ENCODE measurements around the gene ERGIC1. TPM values are rescaled to one million over a fixed set of nuclear protein-coding genes. Genes with fewer than 3 reads are reported as not detected.

The ERGIC1 gene
- total RNA-seq, 1 experiment from 2014 or later = 77.0 TPM

DNA sequence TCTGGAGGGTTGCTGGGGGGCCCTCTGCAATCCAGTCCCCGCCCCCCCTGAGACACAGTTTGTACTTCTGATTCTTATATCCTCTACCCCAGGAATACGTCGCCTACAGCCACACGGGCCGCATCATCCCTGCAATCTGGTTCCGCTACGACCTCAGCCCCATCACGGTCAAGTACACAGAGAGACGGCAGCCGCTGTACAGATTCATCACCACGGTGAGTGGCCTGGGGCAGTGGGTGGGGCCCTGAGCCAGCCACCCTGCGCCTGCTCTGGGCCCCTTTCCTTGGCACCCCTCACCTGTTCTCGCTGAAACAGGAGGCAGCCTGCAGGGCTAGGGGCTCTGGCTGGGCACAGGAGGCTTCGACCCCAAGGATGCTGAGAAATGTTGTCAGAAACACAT is 101.0 kb downstream of the ERGIC1 start:
- H3K27me3 ChIP-seq (ENCODE audit: insufficient read depth, low read length) = no peaks in the 10 kb centered on the region
- no peak overlapping the region for H3K4me2 ChIP-seq (ENCODE audit: insufficient read depth, insufficient read length, low read length)
- no peak overlapping the region for H3K18ac ChIP-seq (ENCODE audit: insufficient read length, low read depth, low read length)
- H3K27ac Mint-ChIP-seq = no peak overlapping the region
- no peaks in the 10 kb centered on the region for H3K9me3 Mint-ChIP-seq
- H4K5ac ChIP-seq (ENCODE audit: insufficient read length, low read depth, low read length) = no peak overlapping the region
- H3K4me3 Mint-ChIP-seq = no peak overlapping the region
- no peak overlapping the region for H2AK5ac ChIP-seq (ENCODE audit: insufficient read length, low read length)
- H3K27me3 Mint-ChIP-seq (ENCODE audit: low read depth) = no peaks in the 10 kb centered on the region
- no CpG with 5 or more reads among the region's 14 CpGs for WGBS (ENCODE audit: extremely low coverage, insufficient read length, low lambda C conversion rate)
- no peak overlapping the region for H2BK12ac ChIP-seq (ENCODE audit: insufficient read length, low read depth, low read length)
- H3K23ac ChIP-seq (ENCODE audit: insufficient read length, low read depth, low read length) = no peak overlapping the region
- H3T11ph ChIP-seq (ENCODE audit: low read length) = no peak overlapping the region
- H3K4ac ChIP-seq (ENCODE audit: low read depth, low read length) = no peak overlapping the region
- no peak overlapping the region for H2BK5ac ChIP-seq (ENCODE audit: insufficient read length, low read length)
- H3K9me3 ChIP-seq (ENCODE audit: control insufficient read depth, low read depth, low read length) = no peaks in the 10 kb centered on the region
- no peak overlapping the region for H2BK120ac ChIP-seq (ENCODE audit: low read depth, low read length, poor library complexity, severe bottlenecking)
- no peaks in the 10 kb centered on the region for H3K79me1 ChIP-seq (ENCODE audit: insufficient read depth, low read depth, low read length, poor library complexity, severe bottlenecking)
- no peak overlapping the region for H2AFZ ChIP-seq (ENCODE audit: low read length)
- H3K79me2 ChIP-seq (ENCODE audit: insufficient read depth, low read length) = no peaks in the 10 kb centered on the region
- H4K20me1 ChIP-seq (ENCODE audit: control insufficient read depth, insufficient read depth, insufficient read length) = no peaks in the 10 kb centered on the region
- no peak overlapping the region for H3K27ac ChIP-seq (ENCODE audit: insufficient read length, low read depth, low read length)
- no peak overlapping the region for H2BK20ac ChIP-seq (ENCODE audit: low read depth, low read length, poor library complexity, severe bottlenecking)
- peaks cover 8 to 26% of the 10 kb centered on the region in 2 experiments for H3K4me1 Mint-ChIP-seq
- no peak overlapping the region for H3K9ac ChIP-seq (ENCODE audit: extremely low read depth, insufficient read length, low read length)
- H3K36me3 Mint-ChIP-seq (ENCODE audit: insufficient read depth in 1 of 3, low read depth in 3 of 3) = peaks cover 22 to 56% (median 54%) of the 10 kb centered on the region in 3 experiments; a peak in 6 of 7 replicates
- no peak overlapping the region for H4K8ac ChIP-seq (replicated peaks; ENCODE audit: insufficient read length, low read depth, low read length)
- H3K56ac ChIP-seq (ENCODE audit: insufficient read length, low read depth, low read length) = no peak overlapping the region
- no peak for DNase-seq
- no peak overlapping the region for H3K14ac ChIP-seq (ENCODE audit: insufficient read depth, low read length)
- TF ChIP-seq, protein P1, sequence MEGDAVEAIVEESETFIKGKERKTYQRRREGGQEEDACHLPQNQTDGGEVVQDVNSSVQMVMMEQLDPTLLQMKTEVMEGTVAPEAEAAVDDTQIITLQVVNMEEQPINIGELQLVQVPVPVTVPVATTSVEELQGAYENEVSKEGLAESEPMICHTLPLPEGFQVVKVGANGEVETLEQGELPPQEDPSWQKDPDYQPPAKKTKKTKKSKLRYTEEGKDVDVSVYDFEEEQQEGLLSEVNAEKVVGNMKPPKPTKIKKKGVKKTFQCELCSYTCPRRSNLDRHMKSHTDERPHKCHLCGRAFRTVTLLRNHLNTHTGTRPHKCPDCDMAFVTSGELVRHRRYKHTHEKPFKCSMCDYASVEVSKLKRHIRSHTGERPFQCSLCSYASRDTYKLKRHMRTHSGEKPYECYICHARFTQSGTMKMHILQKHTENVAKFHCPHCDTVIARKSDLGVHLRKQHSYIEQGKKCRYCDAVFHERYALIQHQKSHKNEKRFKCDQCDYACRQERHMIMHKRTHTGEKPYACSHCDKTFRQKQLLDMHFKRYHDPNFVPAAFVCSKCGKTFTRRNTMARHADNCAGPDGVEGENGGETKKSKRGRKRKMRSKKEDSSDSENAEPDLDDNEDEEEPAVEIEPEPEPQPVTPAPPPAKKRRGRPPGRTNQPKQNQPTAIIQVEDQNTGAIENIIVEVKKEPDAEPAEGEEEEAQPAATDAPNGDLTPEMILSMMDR (conservative IDR thresholded peaks at IDR 0.05) = no peak
- H2BK15ac ChIP-seq (ENCODE audit: low read depth, low read length) = no peak overlapping the region
- H3K4me1 ChIP-seq (ENCODE audit: insufficient read depth, low read length) = no peaks in the 10 kb centered on the region
- no peak overlapping the region for H4K91ac ChIP-seq (ENCODE audit: insufficient read length, low read depth, low read length)
- no peaks in the 10 kb centered on the region for H3K23me2 ChIP-seq (ENCODE audit: insufficient read length, low read depth, low read length, poor library complexity, severe bottlenecking)

All from H9 (cell line).